Hepatocyte (in vitro differentiated cells): ENCODE data around the gene ATP8B3. TPM values are rescaled to one million over a fixed set of nuclear protein-coding genes. Genes with fewer than 3 reads are reported as not detected.

ENCODE experiments used
- DNase-seq: peaks from one replicate; pipeline ENCODE4 v3.0.0-alpha.2; 2016; ENCODE audit warnings: low spot score
- H2AFZ ChIP-seq: fragments of 200-600 bp; sonication (generic); 2 replicates; pipeline ENCODE4 v1.6.0; 2016; ENCODE audit warnings: antibody characterized with exemption, mild to moderate bottlenecking
- H3K27ac ChIP-seq: fragments of 200-600 bp; sonication (generic); 2 replicates; pipeline ENCODE4 v1.5.1; 2016; ENCODE audit warnings: mild to moderate bottlenecking
- H3K27me3 ChIP-seq: fragments of 200-600 bp; sonication (generic); 2 replicates; pipeline ENCODE4 v1.6.1; 2016
- H3K36me3 ChIP-seq: fragments of 200-600 bp; sonication (generic); replicated peaks from 2 replicates; pipeline ENCODE4 v1.5.1; 2016; ENCODE audit warnings: low read depth; ENCODE audit not compliant: insufficient read depth
- H3K4me1 ChIP-seq: fragments of 200-600 bp; sonication (generic); 2 replicates; pipeline ENCODE4 v1.5.1; 2016; ENCODE audit warnings: mild to moderate bottlenecking, moderate library complexity; ENCODE audit not compliant: insufficient read depth
- H3K4me2 ChIP-seq: fragments of 200-600 bp; sonication (generic); 2 replicates; pipeline ENCODE4 v1.6.0; 2016
- H3K4me3 ChIP-seq: fragments of 200-600 bp; sonication (generic); 2 replicates; pipeline ENCODE4 v1.5.1; 2016; ENCODE audit warnings: mild to moderate bottlenecking
- H3K79me2 ChIP-seq: fragments of 200-600 bp; sonication (generic); 2 replicates; pipeline ENCODE4 v1.6.0; 2017; ENCODE audit warnings: mild to moderate bottlenecking
- H3K9me2 ChIP-seq: fragments of 200-600 bp; sonication (generic); replicated peaks from 2 replicates; pipeline ENCODE4 v1.6.0; 2017; ENCODE audit warnings: mild to moderate bottlenecking; ENCODE audit not compliant: insufficient read depth
- H3K9me3 ChIP-seq: fragments of 200-600 bp; sonication (generic); 2 replicates; pipeline ENCODE4 v1.5.1; 2016; ENCODE audit warnings: low read depth, mild to moderate bottlenecking
- H4K20me1 ChIP-seq: fragments of 200-600 bp; sonication (generic); 2 replicates; pipeline ENCODE4 v1.6.0; 2016; ENCODE audit warnings: mild to moderate bottlenecking; ENCODE audit not compliant: insufficient read depth, poor library complexity, severe bottlenecking
- EZH2 ChIP-seq: fragments of 200-600 bp; sonication (generic); IDR thresholded peaks from 2 replicates; pipeline ENCODE4 v1.6.1; 2016; ENCODE audit warnings: antibody characterized with exemption, mild to moderate bottlenecking, borderline replicate concordance
- EZH2phosphoT487 ChIP-seq: fragments of 200-600 bp; sonication (generic); IDR thresholded peaks from one replicate; pipeline ENCODE4 v1.6.1; 2018; ENCODE audit warnings: antibody characterized with exemption, mild to moderate bottlenecking, low read depth, moderate library complexity; ENCODE audit not compliant: unreplicated experiment, severe bottlenecking
- WGBS: methylation state at CpG from one replicate; pipeline ENCODE4 v1.1.6; 2016; ENCODE audit warnings: low lambda C conversion rate; ENCODE audit errors: missing lambda C conversion rate; 5-methylcytosine and 5-hydroxymethylcytosine counted together
- polyA plus RNA-seq: library from polyadenylated mRNA; unstranded; fragments of >200 nt; fragmentation: Nextera tagmentation; extraction: Ambion mirVana; gene quantifications from 2 replicates; pipeline ENCODE4 v1.2.1, GENCODE V29; 2016
- total RNA-seq: library from RNA; depleted of rRNA; stranded (reverse); fragments of >200 nt; gene quantifications from 2 replicates; pipeline ENCODE4 v1.2.3, GENCODE V29; 2014
- TF ChIP-seq, protein P1 (sequence below): fragments of 200-600 bp; sonication (generic); IDR thresholded peaks from 2 replicates; pipeline ENCODE4 v1.5.1; 2016; ENCODE audit warnings: antibody characterized with exemption, mild to moderate bottlenecking; ENCODE audit not compliant: poor library complexity

ATP8B3 gene
- total and polyA plus RNA-seq, 2 experiments from 2014 or later = 1.7 to 2.4 TPM

DNA sequence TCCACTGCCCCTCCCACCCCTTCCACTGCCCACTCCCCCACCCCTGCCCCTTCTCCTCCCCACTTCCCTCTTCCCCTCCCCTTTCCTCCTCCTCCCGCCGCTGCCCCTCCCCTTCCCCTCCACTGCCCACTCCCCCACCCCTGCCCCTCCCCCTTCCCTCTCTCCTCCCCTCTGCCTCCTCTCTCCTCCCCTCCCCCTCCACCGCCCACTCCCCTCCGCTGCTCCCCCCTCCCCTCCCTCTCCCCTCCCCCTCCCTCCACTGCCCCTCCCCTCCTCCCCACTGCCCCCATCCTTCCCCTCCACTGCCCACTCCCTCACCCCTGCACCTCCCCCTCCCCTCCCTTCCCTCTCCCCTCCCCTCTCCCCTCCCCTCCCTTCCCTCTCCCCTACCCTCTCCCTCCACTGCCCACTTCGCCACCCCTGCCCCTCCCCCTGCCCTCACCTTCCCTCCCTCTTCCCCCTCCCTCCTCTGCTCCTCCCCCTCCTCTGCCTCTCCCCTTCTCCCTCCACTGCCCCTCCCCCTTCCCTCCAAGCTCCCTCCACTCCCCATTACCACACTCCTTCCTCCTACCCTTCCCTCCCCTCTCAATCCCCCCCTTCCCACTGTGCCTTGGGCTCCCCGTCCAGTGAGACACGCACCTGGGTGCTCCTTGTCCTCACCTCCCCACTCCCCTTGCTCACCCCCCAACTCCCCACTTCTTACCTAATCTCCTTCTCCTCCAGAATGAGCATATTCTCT lies 21.9 kb downstream of the ATP8B3 start:
- H3K4me3 ChIP-seq = no peak overlapping the region
- no peak for TF ChIP-seq EZH2
- TF ChIP-seq, protein P1, sequence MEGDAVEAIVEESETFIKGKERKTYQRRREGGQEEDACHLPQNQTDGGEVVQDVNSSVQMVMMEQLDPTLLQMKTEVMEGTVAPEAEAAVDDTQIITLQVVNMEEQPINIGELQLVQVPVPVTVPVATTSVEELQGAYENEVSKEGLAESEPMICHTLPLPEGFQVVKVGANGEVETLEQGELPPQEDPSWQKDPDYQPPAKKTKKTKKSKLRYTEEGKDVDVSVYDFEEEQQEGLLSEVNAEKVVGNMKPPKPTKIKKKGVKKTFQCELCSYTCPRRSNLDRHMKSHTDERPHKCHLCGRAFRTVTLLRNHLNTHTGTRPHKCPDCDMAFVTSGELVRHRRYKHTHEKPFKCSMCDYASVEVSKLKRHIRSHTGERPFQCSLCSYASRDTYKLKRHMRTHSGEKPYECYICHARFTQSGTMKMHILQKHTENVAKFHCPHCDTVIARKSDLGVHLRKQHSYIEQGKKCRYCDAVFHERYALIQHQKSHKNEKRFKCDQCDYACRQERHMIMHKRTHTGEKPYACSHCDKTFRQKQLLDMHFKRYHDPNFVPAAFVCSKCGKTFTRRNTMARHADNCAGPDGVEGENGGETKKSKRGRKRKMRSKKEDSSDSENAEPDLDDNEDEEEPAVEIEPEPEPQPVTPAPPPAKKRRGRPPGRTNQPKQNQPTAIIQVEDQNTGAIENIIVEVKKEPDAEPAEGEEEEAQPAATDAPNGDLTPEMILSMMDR = no peak
- TF ChIP-seq EZH2phosphoT487 = no peak

DNA sequence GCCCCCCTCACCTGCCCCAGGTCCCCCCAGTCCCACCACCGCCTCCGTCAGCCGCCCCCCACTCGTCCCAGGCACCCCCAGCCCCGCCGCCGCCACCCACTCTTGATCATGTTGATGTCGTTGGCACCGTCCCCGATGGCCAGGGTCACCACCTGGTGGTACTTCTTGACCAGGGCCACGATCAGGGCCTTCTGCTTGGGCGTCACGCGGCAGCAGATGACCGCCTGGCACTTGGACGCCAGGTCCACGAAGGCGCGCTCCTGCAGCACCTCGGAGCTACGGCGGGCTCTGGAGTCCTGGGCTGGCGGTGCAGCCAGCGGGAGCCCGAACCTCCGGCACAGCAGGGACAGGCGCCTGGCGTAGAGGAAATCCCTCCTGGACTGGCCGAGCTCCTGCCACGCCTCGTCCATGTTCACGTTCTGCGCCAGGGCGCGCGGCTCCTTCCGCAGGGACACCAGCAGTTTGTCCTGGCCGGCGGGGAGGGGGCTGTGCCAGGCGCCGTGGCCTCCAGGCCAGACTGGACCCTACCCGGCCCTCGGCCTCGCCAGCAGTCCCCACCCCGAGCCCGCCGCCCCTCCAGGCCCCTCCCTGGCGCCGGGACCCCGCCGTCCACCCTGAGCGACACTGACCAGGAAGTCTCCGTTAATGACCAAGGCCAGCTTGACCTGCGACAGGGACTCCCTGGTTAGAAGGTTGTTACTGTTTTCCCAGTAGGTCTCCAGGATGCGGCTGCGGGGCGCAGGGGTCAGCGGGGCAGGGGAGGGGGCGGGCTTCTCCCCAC lies 22.6 kb downstream of the ATP8B3 start:
- H3K4me2 ChIP-seq = peak overlapping the region; percentile 74
- H3K36me3 ChIP-seq = no peaks in the 10 kb centered on the region
- no peak overlapping the region for H2AFZ ChIP-seq
- H3K4me1 ChIP-seq = peaks cover 5% of the 10 kb centered on the region
- no peaks in the 10 kb centered on the region for H3K9me3 ChIP-seq
- no peak for DNase-seq
- H4K20me1 ChIP-seq = no peaks in the 10 kb centered on the region
- no peak overlapping the region for H3K27ac ChIP-seq
- H3K9me2 ChIP-seq = no peaks in the 10 kb centered on the region
- TF ChIP-seq EZH2phosphoT487 (no peak), EZH2 (no peak)
- TF ChIP-seq, protein P1 = no peak
- no peak overlapping the region for H3K4me3 ChIP-seq
- 6% methylated on average over 44 of the region's 59 CpGs for WGBS
- peaks cover 15% of the 10 kb centered on the region for H3K27me3 ChIP-seq
- H3K79me2 ChIP-seq = no peaks in the 10 kb centered on the region

More for the DNA sequence above, 21.9 kb downstream of the ATP8B3 start:
- Histone ChIP-seq H4K20me1 (no peaks in the 10 kb centered on the region), H3K27ac (no peak overlapping the region), H2AFZ (no peak overlapping the region), H3K9me2 (no peaks in the 10 kb centered on the region), H3K79me2 (no peaks in the 10 kb centered on the region), H3K9me3 (no peaks in the 10 kb centered on the region), H3K36me3 (no peaks in the 10 kb centered on the region), H3K4me2 (peak overlapping the region; percentile 74), H3K4me1 (peaks cover 5% of the 10 kb centered on the region), H3K27me3 (peaks cover 15% of the 10 kb centered on the region)
- no peak for DNase-seq
- WGBS = 20% methylated on average over 1 of the region's 7 CpGs

DNA sequence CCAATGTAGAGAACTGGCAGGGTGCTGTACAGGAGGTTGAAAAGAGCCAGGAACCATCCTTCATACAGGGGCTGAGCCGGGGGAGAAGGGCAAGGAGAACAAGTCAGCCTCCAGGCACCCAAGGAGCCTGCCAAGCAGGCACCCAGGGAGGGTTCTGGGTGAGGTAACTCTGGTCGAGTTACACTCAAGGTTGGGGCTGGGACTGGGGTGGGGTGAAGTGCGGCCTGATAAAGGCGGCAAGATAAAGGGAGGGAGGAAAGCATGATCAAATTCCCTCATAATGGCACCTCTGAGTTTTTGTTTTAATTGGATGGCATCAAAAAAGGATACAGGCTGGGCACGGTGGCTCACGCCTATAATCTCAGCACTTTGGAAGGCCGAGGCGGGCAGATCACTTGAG lies 25.0 kb downstream of the ATP8B3 start:
- Histone ChIP-seq H3K27me3 (peaks cover 15% of the 10 kb centered on the region), H3K9me3 (no peaks in the 10 kb centered on the region), H3K4me3 (no peak overlapping the region), H3K4me2 (no peak overlapping the region), H3K27ac (no peak overlapping the region), H3K36me3 (no peaks in the 10 kb centered on the region), H4K20me1 (no peaks in the 10 kb centered on the region), H3K4me1 (peaks cover 5% of the 10 kb centered on the region), H2AFZ (no peak overlapping the region), H3K79me2 (no peaks in the 10 kb centered on the region), H3K9me2 (no peaks in the 10 kb centered on the region)
- TF ChIP-seq, protein P1 = no peak
- TF ChIP-seq EZH2 (no peak), EZH2phosphoT487 (no peak)
- no peak for DNase-seq
- 85% methylated on average over 8 of the region's 8 CpGs for WGBS
